IMR-90 (cell line): Measurements from ENCODE around the gene NR4A1.

Experiments used
- CTCF ChIP-seq: conservative IDR thresholded peaks from 2 replicates; pipeline ENCODE4 v1.5.1; 2012; ENCODE audit warnings: mild to moderate bottlenecking, low read depth, low read length, improper control_type of control experiment
- POLR2A ChIP-seq: IDR thresholded peaks from 2 replicates; pipeline ENCODE4 v1.6.1; 2012; ENCODE audit warnings: mild to moderate bottlenecking, low read depth, low read length
- RAD21 ChIP-seq: IDR thresholded peaks from 2 replicates; pipeline ENCODE4 v1.6.1; 2012; ENCODE audit warnings: low read length, improper control_type of control experiment

- no peak for TF ChIP-seq RAD21
- TF ChIP-seq POLR2A: no peak
- TF ChIP-seq CTCF: no peak
Observed at GRCh38 chr12:52063082-52063924, 12.1 kb downstream of the NR4A1 start.
